HG03196 (cell line): Measurements from ENCODE around the gene MINDY4.

ENCODE experiments used
- ATAC-seq: cut with Tn5 transposase; IDR thresholded peaks from one replicate; pipeline ENCODE4 v1.9.1; 2021; ENCODE audit not compliant: unreplicated experiment

Gene MINDY4

GRCh38 chr7:30741289-30741688 is 29.9 kb upstream of the MINDY4 start:
- no peak for ATAC-seq

GRCh38 chr7:30743371-30744074 is 27.7 kb upstream of the MINDY4 start:
- ATAC-seq: no peak

- ATAC-seq: no peak
Measured at GRCh38 chr7:30744075-30744417, 27.2 kb upstream of the MINDY4 start.

GRCh38 chr7:30745261-30745941 is 25.8 kb upstream of the MINDY4 start:
- ATAC-seq: no peak

- no peak for ATAC-seq
Measured at GRCh38 chr7:30750010-30750409, 21.2 kb upstream of the MINDY4 start.

GRCh38 chr7:30750683-30751650 is 20.2 kb upstream of the MINDY4 start:
- no peak for ATAC-seq

- no peak for ATAC-seq
Measured at GRCh38 chr7:30751696-30752273, 19.4 kb upstream of the MINDY4 start, which contains the start of gene INMT. Gene INMT, plus strand, starts transcription at chr7:30752135. Its CDS starts 16 bp downstream, at chr7:30752151.

- ATAC-seq: no peak
Measured at GRCh38 chr7:30752484-30752883, 18.7 kb upstream of the MINDY4 start.

- no peak for ATAC-seq
Measured at GRCh38 chr7:30752979-30753378, 18.2 kb upstream of the MINDY4 start.

GRCh38 chr7:30754315-30754877 is 16.8 kb upstream of the MINDY4 start:
- ATAC-seq: no peak

GRCh38 chr7:30755384-30756154 is 15.6 kb upstream of the MINDY4 start:
- no peak for ATAC-seq

GRCh38 chr7:30757342-30757692 is 13.9 kb upstream of the MINDY4 start:
- ATAC-seq: no peak

- ATAC-seq: no peak
Measured at GRCh38 chr7:30760514-30761213, 10.6 kb upstream of the MINDY4 start.

GRCh38 chr7:30761214-30762156 is 9.7 kb upstream of the MINDY4 start:
- ATAC-seq: no peak

- ATAC-seq: peak; percentile 74
Measured at GRCh38 chr7:30764030-30764975, 6.9 kb upstream of the MINDY4 start.

- no peak for ATAC-seq
Measured at GRCh38 chr7:30765408-30765807, 5.8 kb upstream of the MINDY4 start.

GRCh38 chr7:30770845-30771173 is 408 bp upstream of the MINDY4 start:
- ATAC-seq: no peak
